Breast epithelium (tissue), 4 donors: ENCODE results near the gene LAYN. TPM values are rescaled to one million over a fixed set of nuclear protein-coding genes. Genes with fewer than 3 reads are reported as not detected.

Experiments
- DNase-seq, 2 donors: peaks; one replicate each; pipeline ENCODE4 v3.0.0-alpha.2; 2019; ENCODE audit warnings: low spot score in 2 of 2
- H3K27ac ChIP-seq, 2 donors: fragments of 200-600 bp; sonication (generic) in 1 of 2; one replicate each; pipeline ENCODE4 v1.5.1; 2016 to 2019; ENCODE audit warnings: mild to moderate bottlenecking in 1 of 2
- H3K27me3 ChIP-seq, 2 donors: fragments of 200-600 bp; sonication (generic) in 1 of 2; one replicate each; pipeline versions ENCODE4 v1.5.1 to v1.6.0; 2017 to 2019; ENCODE audit warnings: control low read depth in 1 of 2, mild to moderate bottlenecking in 1 of 2
- H3K36me3 ChIP-seq: fragments of 200-600 bp; one replicate; pipeline ENCODE4 v1.5.1; 2019
- H3K4me1 ChIP-seq, 2 donors: fragments of 200-600 bp; sonication (generic); one replicate each; pipeline ENCODE4 v1.5.1; 2016 to 2019; ENCODE audit warnings: control low read depth in 1 of 2
- H3K4me3 ChIP-seq, 3 donors: fragments of 200-600 bp; sonication (generic); 1 replicate in 2 of 3; 2 replicates in 1 of 3; pipeline ENCODE4 v1.5.1; 2016 to 2019; ENCODE audit warnings: mild to moderate bottlenecking in 3 of 3, moderate library complexity in 2 of 3
- H3K9me3 ChIP-seq, 2 donors: fragments of 200-600 bp; sonication (generic) in 1 of 2; one replicate each; pipeline ENCODE4 v1.5.1; 2016 to 2019; ENCODE audit warnings: control low read depth in 1 of 2
- POLR2A ChIP-seq: fragments of 450-650 bp; IDR thresholded peaks from one replicate; pipeline ENCODE4 v1.6.1; 2016; ENCODE audit warnings: antibody characterized with exemption, mild to moderate bottlenecking, moderate library complexity
- POLR2AphosphoS5 ChIP-seq, 3 donors: sonication (generic); formaldehyde crosslinking; IDR thresholded peaks; one replicate each; pipeline ENCODE4 v1.6.1; 2017; ENCODE audit warnings: antibody characterized with exemption in 3 of 3
- intact Hi-C: fragments of 100-400 bp; cut with DNase I; formaldehyde crosslinking; loops from one replicate; pipeline ENCODE4 v1.15.1; 2023; ENCODE audit warnings: low total_unique reads
- total RNA-seq, 3 donors: library from RNA; depleted of rRNA; stranded (reverse); fragments of >200 nt; gene quantifications; one replicate each; pipeline ENCODE4 v1.1.0, GENCODE V29; 2016
- TF ChIP-seq, protein P1 (sequence below), 3 donors: fragments of 450-650 bp; IDR thresholded peaks; one replicate each; pipeline ENCODE4 v1.5.1; 2016 to 2017; ENCODE audit warnings: antibody characterized with exemption in 3 of 3, mild to moderate bottlenecking in 3 of 3, moderate library complexity in 3 of 3

LAYN gene
- total RNA-seq, 3 donors from 2014 or later, result 2.1 to 21.3 (median 19.9) TPM

DNA sequence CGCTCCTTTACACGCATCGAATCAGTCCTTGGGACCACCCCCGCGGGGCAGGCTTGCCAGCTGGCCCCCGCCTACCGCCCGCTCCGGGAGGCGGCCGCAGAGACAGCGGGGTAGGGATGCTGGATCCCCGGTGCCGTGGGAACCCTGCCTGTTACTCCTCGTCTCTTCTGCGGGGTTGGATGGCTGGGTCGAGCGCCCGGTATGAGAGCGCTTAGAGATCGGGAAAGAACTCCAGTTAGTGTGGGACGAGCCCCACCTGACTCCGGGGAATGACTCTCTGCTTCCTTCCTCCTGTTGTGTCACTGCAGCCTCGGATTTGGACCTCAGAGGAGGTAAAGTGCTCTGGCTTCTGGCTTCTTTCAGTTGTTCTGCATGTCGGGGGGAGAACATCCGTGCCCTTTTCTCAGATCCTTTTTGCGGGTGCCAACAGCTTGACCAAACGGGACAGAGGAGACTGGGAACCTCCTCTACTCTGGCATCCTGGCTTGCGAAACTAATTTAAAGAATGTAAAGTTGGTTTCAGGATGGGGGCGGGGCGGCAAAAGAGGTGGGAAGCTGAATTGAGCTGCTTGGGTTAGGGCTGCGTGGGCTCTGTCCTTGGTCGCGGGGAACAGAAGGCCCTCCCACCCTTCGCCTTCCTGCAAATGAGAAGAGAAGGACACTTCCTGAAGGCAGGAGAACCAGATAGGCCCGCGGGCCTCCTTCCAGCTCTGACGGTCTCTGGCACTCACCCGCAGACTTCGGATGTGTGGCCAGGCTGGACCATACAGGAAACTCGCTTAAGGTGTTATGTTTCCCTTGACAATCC lies 938 bp downstream of the LAYN start:
- Histone ChIP-seq H3K36me3 (no peaks in the 10 kb centered on the region), H3K4me1 (no peaks in the 10 kb centered on the region), H3K4me3 (peak overlapping the region; percentile 51 to 91 (median 67)), H3K27ac (peak overlapping the region; percentile 77 to 90), H3K27me3 (peaks cover 0 to 3% of the 10 kb centered on the region in 2 donors), H3K9me3 (no peaks in the 10 kb centered on the region)
- DNase-seq, result peak; percentile 50 to 57
- intact Hi-C loops, result no loop called here
- TF ChIP-seq, protein P1, sequence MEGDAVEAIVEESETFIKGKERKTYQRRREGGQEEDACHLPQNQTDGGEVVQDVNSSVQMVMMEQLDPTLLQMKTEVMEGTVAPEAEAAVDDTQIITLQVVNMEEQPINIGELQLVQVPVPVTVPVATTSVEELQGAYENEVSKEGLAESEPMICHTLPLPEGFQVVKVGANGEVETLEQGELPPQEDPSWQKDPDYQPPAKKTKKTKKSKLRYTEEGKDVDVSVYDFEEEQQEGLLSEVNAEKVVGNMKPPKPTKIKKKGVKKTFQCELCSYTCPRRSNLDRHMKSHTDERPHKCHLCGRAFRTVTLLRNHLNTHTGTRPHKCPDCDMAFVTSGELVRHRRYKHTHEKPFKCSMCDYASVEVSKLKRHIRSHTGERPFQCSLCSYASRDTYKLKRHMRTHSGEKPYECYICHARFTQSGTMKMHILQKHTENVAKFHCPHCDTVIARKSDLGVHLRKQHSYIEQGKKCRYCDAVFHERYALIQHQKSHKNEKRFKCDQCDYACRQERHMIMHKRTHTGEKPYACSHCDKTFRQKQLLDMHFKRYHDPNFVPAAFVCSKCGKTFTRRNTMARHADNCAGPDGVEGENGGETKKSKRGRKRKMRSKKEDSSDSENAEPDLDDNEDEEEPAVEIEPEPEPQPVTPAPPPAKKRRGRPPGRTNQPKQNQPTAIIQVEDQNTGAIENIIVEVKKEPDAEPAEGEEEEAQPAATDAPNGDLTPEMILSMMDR (IDR thresholded peaks at IDR 0.05), result no peak
- TF ChIP-seq POLR2AphosphoS5 (IDR thresholded peaks at IDR 0.05), result no peak

GRCh38 chr11:111542606-111543275 lies 2.2 kb downstream of the LAYN start:
- Histone ChIP-seq H3K9me3 (no peaks in the 10 kb centered on the region), H3K36me3 (no peaks in the 10 kb centered on the region), H3K27me3 (peaks cover 0 to 3% of the 10 kb centered on the region in 2 donors), H3K27ac (peak overlapping the region in 1 of 2 donors; percentile 90), H3K4me3 (no peak overlapping the region), H3K4me1 (no peaks in the 10 kb centered on the region)
- no peak for TF ChIP-seq POLR2AphosphoS5 (IDR thresholded peaks at IDR 0.05)
- no peak for TF ChIP-seq POLR2A
- TF ChIP-seq, protein P1 (IDR thresholded peaks at IDR 0.05), result no peak
- no peak for DNase-seq
- intact Hi-C loops, result no loop called here

DNA sequence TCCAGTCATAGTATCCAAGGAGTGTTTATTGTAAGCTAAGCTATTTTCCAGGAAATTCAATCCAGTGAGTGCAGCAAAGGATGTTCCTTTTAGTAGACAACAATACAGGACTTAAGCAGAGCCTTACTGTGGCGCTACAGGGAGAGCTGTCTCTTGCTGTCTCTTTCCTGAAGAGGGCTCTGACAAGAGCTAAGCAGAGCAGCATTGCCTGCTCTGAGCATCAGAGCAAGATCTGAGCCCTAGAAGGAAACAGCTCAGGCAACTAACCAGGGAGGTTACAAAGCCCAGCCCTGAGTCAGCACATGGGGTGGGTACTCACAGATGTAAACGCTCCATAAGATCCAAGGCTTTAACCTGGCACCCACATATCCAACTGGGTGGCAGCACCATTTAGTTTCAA lies 8.0 kb downstream of the LAYN start:
- H3K27ac ChIP-seq, result no peak overlapping the region
- no peak for TF ChIP-seq POLR2AphosphoS5 (IDR thresholded peaks at IDR 0.05)
- TF ChIP-seq POLR2A, result no peak
- TF ChIP-seq, protein P1 (IDR thresholded peaks at IDR 0.05), result no peak
- no peaks in the 10 kb centered on the region for H3K36me3 ChIP-seq
- no peaks in the 10 kb centered on the region for H3K27me3 ChIP-seq
- no peaks in the 10 kb centered on the region for H3K4me1 ChIP-seq
- no peak overlapping the region for H3K4me3 ChIP-seq
- H3K9me3 ChIP-seq, result no peaks in the 10 kb centered on the region
- intact Hi-C loops, result no loop called here
- no peak for DNase-seq

DNA sequence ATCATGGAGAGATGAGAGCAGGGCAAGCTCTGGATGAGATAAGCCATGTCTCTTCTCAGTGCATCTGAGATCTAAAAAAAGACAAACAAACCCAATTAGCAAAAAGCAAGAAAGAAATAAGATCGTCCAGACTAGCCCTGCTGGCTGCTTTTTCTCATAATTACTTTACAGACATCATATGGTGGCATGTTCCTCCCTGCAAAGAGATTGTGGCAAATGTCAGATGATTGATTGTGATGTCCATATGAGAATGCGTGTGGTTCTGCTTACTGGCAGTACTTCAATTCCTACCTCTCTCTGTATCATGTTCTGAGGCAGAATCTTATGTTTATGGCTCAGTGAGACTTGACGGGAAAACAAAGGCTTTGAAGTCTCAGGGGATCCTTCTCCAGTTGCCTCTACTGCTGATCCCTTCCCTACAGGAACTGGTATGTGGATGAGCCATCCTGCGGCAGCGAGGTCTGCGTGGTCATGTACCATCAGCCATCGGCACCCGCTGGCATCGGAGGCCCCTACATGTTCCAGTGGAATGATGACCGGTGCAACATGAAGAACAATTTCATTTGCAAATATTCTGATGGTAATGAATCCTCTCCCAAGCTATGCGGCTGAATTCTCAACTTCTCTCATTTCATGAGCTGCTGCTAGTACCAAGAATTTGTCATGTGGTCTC lies 8.8 kb downstream of the LAYN start:
- H3K4me3 ChIP-seq, result no peak overlapping the region
- no peaks in the 10 kb centered on the region for H3K9me3 ChIP-seq
- H3K4me1 ChIP-seq, result no peaks in the 10 kb centered on the region
- H3K27me3 ChIP-seq, result no peaks in the 10 kb centered on the region
- H3K36me3 ChIP-seq, result no peaks in the 10 kb centered on the region
- TF ChIP-seq POLR2A, result no peak
- no peak for TF ChIP-seq POLR2AphosphoS5 (IDR thresholded peaks at IDR 0.05)
- TF ChIP-seq, protein P1 (IDR thresholded peaks at IDR 0.05), result no peak
- no peak for DNase-seq
- no peak overlapping the region for H3K27ac ChIP-seq
- intact Hi-C loops, result no loop called here

DNA sequence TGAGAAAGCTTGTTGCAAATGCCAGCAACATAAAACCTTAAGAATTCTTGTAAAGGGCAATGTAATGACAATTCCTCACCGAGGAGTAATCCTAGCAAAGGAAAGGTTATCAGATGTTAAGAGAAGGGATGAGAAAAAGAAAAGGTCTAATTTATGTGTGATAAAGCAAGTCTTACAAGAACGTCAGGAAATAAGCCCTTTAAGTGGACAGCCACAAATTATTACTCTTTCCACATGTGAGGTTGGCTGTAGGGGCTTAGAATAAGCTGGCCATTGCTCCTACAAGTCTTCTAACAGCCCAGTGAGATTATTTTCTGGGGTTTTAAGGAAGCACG lies 9.3 kb downstream of the LAYN start:
- no peak for TF ChIP-seq POLR2A
- TF ChIP-seq POLR2AphosphoS5 (IDR thresholded peaks at IDR 0.05), result no peak
- TF ChIP-seq, protein P1 (IDR thresholded peaks at IDR 0.05), result no peak
- no peaks in the 10 kb centered on the region for H3K9me3 ChIP-seq
- no peaks in the 10 kb centered on the region for H3K27me3 ChIP-seq
- H3K27ac ChIP-seq, result no peak overlapping the region
- H3K4me3 ChIP-seq, result no peak overlapping the region
- H3K36me3 ChIP-seq, result no peaks in the 10 kb centered on the region
- intact Hi-C loops, result no loop called here
- no peaks in the 10 kb centered on the region for H3K4me1 ChIP-seq
- no peak for DNase-seq
